RWPE2 (cell line): Measurements from ENCODE around the gene RNPC3.
"Not testable (repeated sequence)": the region's sequence is repeated elsewhere in the genome, so short reads cannot be mapped to it uniquely, and the experiment has no call there.

Experiments used
- ATAC-seq: fragments of 200-7000 bp; cut with Tn5 transposase; 3 replicates; pipeline ENCODE4 v1.9.1; 2021; ENCODE audit warnings: low read depth
- DNase-seq: peaks from one replicate; pipeline ENCODE4 v3.0.0-alpha.2; 2020; ENCODE audit warnings: low spot score
- H3K27ac ChIP-seq: fragments of 450-650 bp; 2 replicates; pipeline ENCODE4 v1.5.1; 2017; ENCODE audit warnings: mild to moderate bottlenecking; ENCODE audit not compliant: poor library complexity, severe bottlenecking
- H3K27me3 ChIP-seq: fragments of 250-450 bp; sonication (Bioruptor Pico); 2 replicates; pipeline ENCODE4 v1.5.1; 2021; ENCODE audit warnings: mild to moderate bottlenecking, moderate library complexity; ENCODE audit not compliant: insufficient read depth, poor library complexity, severe bottlenecking
- H3K36me3 ChIP-seq: fragments of 250-450 bp; sonication (Bioruptor Pico); 2 replicates; pipeline ENCODE4 v1.5.1; 2020; ENCODE audit warnings: low read depth, mild to moderate bottlenecking, moderate library complexity
- H3K4me1 ChIP-seq: fragments of 250-450 bp; sonication (Bioruptor Pico); 2 replicates; pipeline ENCODE4 v1.5.1; 2021; ENCODE audit warnings: mild to moderate bottlenecking, moderate library complexity; ENCODE audit not compliant: insufficient read depth, poor library complexity, severe bottlenecking
- H3K4me3 ChIP-seq: fragments of 250-450 bp; sonication (Bioruptor Pico); 2 replicates; pipeline ENCODE4 v1.5.1; 2021; ENCODE audit warnings: mild to moderate bottlenecking, moderate library complexity; ENCODE audit not compliant: severe bottlenecking
- H3K9me3 ChIP-seq: fragments of 250-450 bp; sonication (Bioruptor Pico); 2 replicates; pipeline ENCODE4 v1.5.1; 2021; ENCODE audit warnings: mild to moderate bottlenecking, moderate library complexity; ENCODE audit not compliant: severe bottlenecking
- TF ChIP-seq, protein P1 (sequence below): fragments of 450-650 bp; IDR thresholded peaks from one replicate; pipeline ENCODE4 v1.5.1; 2017; ENCODE audit warnings: mild to moderate bottlenecking, moderate library complexity; ENCODE audit not compliant: poor library complexity, severe bottlenecking

The RNPC3 gene

DNA sequence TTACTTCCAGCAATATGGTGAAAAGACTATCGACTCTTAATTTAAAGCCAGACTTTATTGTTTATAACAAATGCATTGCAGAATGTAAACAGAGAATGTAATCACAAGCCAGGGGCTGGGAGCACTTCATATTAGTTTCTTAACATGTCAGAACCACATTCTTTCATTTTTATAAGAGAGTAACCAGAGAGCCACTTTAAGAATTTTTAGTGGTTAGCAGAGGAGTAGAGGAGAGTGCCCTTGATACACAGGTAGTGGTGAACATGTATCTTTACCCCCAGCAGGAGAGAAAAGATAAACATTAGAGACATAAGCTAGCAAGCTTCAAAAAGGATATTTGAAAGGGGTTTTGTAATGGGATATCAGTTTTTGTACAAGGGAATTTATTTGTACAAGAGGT is 57.0 kb downstream of the RNPC3 start:
- DNase-seq (no peak), ATAC-seq (no peak)
- H3K27me3 ChIP-seq, result peaks cover 13% of the 10 kb centered on the region
- H3K4me1 ChIP-seq, result no peaks in the 10 kb centered on the region
- no peak overlapping the region for H3K4me3 ChIP-seq
- TF ChIP-seq, protein P1, sequence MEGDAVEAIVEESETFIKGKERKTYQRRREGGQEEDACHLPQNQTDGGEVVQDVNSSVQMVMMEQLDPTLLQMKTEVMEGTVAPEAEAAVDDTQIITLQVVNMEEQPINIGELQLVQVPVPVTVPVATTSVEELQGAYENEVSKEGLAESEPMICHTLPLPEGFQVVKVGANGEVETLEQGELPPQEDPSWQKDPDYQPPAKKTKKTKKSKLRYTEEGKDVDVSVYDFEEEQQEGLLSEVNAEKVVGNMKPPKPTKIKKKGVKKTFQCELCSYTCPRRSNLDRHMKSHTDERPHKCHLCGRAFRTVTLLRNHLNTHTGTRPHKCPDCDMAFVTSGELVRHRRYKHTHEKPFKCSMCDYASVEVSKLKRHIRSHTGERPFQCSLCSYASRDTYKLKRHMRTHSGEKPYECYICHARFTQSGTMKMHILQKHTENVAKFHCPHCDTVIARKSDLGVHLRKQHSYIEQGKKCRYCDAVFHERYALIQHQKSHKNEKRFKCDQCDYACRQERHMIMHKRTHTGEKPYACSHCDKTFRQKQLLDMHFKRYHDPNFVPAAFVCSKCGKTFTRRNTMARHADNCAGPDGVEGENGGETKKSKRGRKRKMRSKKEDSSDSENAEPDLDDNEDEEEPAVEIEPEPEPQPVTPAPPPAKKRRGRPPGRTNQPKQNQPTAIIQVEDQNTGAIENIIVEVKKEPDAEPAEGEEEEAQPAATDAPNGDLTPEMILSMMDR, result no peak
- no peak overlapping the region for H3K27ac ChIP-seq
- no peaks in the 10 kb centered on the region for H3K9me3 ChIP-seq
- H3K36me3 ChIP-seq, result no peaks in the 10 kb centered on the region

DNA sequence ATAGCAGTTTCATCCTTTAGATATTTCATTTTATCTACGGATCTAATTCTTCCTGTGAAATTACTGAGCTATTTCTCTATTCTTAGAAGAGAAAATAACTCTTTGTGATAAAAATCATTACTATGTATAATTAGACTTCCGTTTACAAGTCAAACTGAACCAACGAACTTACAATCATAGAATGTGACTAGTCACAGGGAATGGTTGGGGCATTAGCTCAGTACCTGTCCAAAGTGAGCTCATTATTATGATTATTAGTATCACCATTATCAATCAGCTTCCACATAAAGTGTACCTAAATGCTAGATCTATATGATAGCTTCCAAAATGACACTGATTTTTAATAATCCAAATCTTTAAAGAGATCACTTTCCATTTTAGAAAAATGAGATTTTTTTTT is 58.4 kb downstream of the RNPC3 start:
- Histone ChIP-seq H3K36me3 (no peaks in the 10 kb centered on the region), H3K27ac (no peak overlapping the region), H3K27me3 (peaks cover 13% of the 10 kb centered on the region), H3K4me3 (no peak overlapping the region), H3K9me3 (no peaks in the 10 kb centered on the region), H3K4me1 (no peaks in the 10 kb centered on the region)
- TF ChIP-seq, protein P1, result no peak
- ATAC-seq, result no peak
- DNase-seq, result no peak

DNA sequence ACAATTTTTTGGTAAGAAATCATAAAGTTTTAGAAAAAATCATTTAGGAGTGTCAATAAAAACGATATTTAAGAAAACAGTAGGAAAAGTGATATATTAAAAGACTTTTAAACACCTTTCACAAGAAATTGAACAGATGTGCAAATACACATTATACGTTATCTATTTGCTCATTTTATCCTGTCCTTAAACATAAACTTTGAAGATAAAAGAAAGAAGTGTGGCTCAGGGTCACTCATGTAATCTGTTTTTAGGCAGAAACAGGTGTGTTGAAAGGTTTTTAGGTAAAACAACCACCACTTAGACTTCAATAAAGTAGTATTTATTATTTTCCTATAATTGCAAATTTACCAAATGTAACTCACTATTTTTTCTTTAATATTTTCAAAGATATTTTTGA is 59.0 kb downstream of the RNPC3 start:
- Histone ChIP-seq H3K9me3 (no peaks in the 10 kb centered on the region), H3K27ac (no peak overlapping the region), H3K27me3 (peaks cover 13% of the 10 kb centered on the region), H3K4me1 (no peaks in the 10 kb centered on the region), H3K4me3 (no peak overlapping the region), H3K36me3 (no peaks in the 10 kb centered on the region)
- ATAC-seq, result no peak
- TF ChIP-seq, protein P1, result no peak
- no peak for DNase-seq

DNA sequence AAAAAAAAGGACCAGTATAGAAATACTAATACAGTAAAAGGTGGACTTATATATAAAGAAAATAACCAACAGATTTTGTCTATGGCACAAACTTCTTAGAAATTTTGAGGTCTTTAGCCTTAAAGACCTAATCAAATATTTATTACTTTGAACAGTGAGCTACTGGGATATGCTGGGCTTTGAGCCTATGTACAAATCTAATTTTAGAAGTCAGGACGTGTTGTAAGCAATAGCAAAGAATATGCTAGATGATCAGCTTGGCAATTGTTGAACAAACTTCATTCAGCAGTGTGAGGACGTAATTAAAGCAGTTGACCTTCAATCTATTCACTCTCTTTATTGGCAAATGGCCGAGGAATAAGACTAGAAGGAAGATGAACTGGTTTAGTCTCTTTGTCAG is 77.2 kb downstream of the RNPC3 start:
- not testable (repeated sequence) for ATAC-seq, H3K27ac ChIP-seq, H3K4me1 ChIP-seq, H3K27me3 ChIP-seq, DNase-seq, H3K36me3 ChIP-seq, H3K4me3 ChIP-seq, H3K9me3 ChIP-seq
